SK-N-MC (cell line): ENCODE data around the gene PLPPR4.

ENCODE experiments used
- EZH2 ChIP-seq: fragments of 200-600 bp; sonication (generic); IDR thresholded peaks from one replicate; pipeline ENCODE4 v1.6.1; 2017; ENCODE audit warnings: antibody characterized with exemption
- FOXP2 ChIP-seq: optimal IDR thresholded peaks from 2 replicates; pipeline ENCODE3; 2011; ENCODE audit warnings: mild to moderate bottlenecking, moderate library complexity; ENCODE audit not compliant: insufficient read depth; ENCODE audit errors: extremely low read length, control extremely low read depth
- POLR2AphosphoS5 ChIP-seq: IDR thresholded peaks from 2 replicates; pipeline ENCODE4 v1.6.1; 2012; ENCODE audit warnings: mild to moderate bottlenecking, low read depth, low read length, borderline replicate concordance

DNA sequence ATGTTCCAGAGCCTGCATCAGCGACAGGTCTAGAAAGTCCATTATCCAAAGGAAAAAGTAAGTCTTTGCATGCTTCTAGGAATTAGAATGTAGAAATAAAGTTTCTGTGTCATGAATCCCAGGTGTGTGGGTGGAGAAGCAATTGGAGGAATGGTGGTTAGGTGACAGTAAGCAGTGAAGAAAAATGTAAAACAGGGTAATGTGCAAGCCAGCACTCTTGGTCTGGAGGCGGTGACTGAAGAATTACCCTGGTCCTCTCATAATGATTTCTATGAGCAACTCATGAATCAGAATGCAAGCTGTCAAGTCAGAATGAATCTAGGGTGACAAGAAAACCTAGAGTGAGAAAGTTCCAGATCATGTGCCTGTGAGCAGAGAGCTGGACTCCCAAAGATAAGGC lies 33.6 kb downstream of the PLPPR4 start:
- TF ChIP-seq POLR2AphosphoS5 (no peak), EZH2 (no peak), FOXP2 (no peak)
